H1 (cell line): ENCODE measurements around the gene CCDC24. TPM values are rescaled to one million over a fixed set of nuclear protein-coding genes. Genes with fewer than 3 reads are reported as not detected.

Source experiments
- CHD7 ChIP-seq: fragments of 300-600 bp; sonication (generic); IDR thresholded peaks from 2 replicates; pipeline ENCODE4 v1.7.1; 2012; ENCODE audit warnings: low read length, moderate library complexity, mild to moderate bottlenecking, inconsistent platforms; ENCODE audit not compliant: insufficient replicate concordance
- TBP ChIP-seq: IDR thresholded peaks from 2 replicates; pipeline ENCODE4 v1.6.1; 2011; ENCODE audit warnings: low read depth, low read length, improper control_type of control experiment
- polyA plus RNA-seq, 7 experiments: library from polyadenylated mRNA; depleted of rRNA in 3 of 7; stranded (reverse) in 5 of 7; unstranded in 2 of 7; fragments of >200 nt in 5 of 7; fragments of 200-250 nt in 2 of 7; gene quantifications; 1 replicate in 5 of 7; 2 replicates in 1 of 7; 4 replicates in 1 of 7; pipeline versions ENCODE4 v1.2.1 to v1.2.3, GENCODE V29; 2011 to 2013; ENCODE audit warnings: missing spikeins in 2 of 7, mixed read lengths in 2 of 7
- total RNA-seq: library from RNA; stranded (reverse); fragmentation: NEBNext Ultra II Directional; extraction: Animal tissue kit (Norgen Biotek cat#: 25700); gene quantifications from 2 replicates; pipeline ENCODE4 v1.2.1, GENCODE V29; 2021

Gene CCDC24
- total and polyA plus RNA-seq, 2 of the 8 experiments (the other 6 are each of a cell fraction or from before 2014, with no cell fraction given): 11.2 to 11.4 TPM

GRCh38 chr1:44032170-44032790, 40.9 kb downstream of the CCDC24 start (continued):
- TF ChIP-seq CHD7 (no peak), TBP (no peak)
